Kidney capillary endothelial cell (primary cell): Measurements from ENCODE around the gene MSLN.

ENCODE experiments used
- DNase-seq: peaks from one replicate; pipeline ENCODE4 v3.0.0-alpha.2; 2018; ENCODE audit warnings: low spot score

Gene MSLN

GRCh38 chr16:807347-808084 lies 47.0 kb downstream of the MSLN start:
- DNase-seq, result peak; percentile 89

- no peak for DNase-seq
These were observed 47.5 kb downstream of the MSLN start for GRCh38 chr16:808085-808386.

GRCh38 chr16:813204-813915 lies 52.8 kb downstream of the MSLN start:
- peak; percentile 26 for DNase-seq

- DNase-seq, result no peak
These were observed 53.4 kb downstream of the MSLN start for GRCh38 chr16:813916-814412.

GRCh38 chr16:814974-815373 lies 54.4 kb downstream of the MSLN start:
- DNase-seq, result no peak

- no peak for DNase-seq
These were observed 55.3 kb downstream of the MSLN start for GRCh38 chr16:815861-816260.

GRCh38 chr16:817001-817906 lies 56.7 kb downstream of the MSLN start:
- no peak for DNase-seq

- no peak for DNase-seq
These were observed 57.6 kb downstream of the MSLN start for GRCh38 chr16:818132-818531.
